HG02852 (cell line): ENCODE results near the gene DTX3L.

Experiments
- ATAC-seq: cut with Tn5 transposase; IDR thresholded peaks from one replicate; pipeline ENCODE4 v1.9.1; 2021; ENCODE audit warnings: mild to moderate bottlenecking, moderate library complexity; ENCODE audit not compliant: unreplicated experiment

Gene DTX3L

GRCh38 chr3:122564155-122564912 lies at the start of gene DTX3L, which contains the start of gene PARP9:
TSS of gene DTX3L (plus strand) at chr3:122564338. CDS start at chr3:122564427, 89 bp downstream.
TSS of gene PARP9 (minus strand) at chr3:122564300. CDS start at chr3:122559620, 4,680 bp downstream.
- peak; percentile 69 for ATAC-seq

- ATAC-seq: no peak
Observed at GRCh38 chr3:122515020-122515468, 49.1 kb upstream of the DTX3L start.

GRCh38 chr3:122515870-122516269 lies 48.3 kb upstream of the DTX3L start:
- ATAC-seq: no peak

GRCh38 chr3:122516846-122517360 lies 47.2 kb upstream of the DTX3L start:
- no peak for ATAC-seq

- no peak for ATAC-seq
Observed at GRCh38 chr3:122519693-122520092, 44.4 kb upstream of the DTX3L start.

- no peak for ATAC-seq
Observed at GRCh38 chr3:122520861-122521260, 43.3 kb upstream of the DTX3L start.

GRCh38 chr3:122523317-122523716 lies 40.8 kb upstream of the DTX3L start:
- no peak for ATAC-seq

DNA sequence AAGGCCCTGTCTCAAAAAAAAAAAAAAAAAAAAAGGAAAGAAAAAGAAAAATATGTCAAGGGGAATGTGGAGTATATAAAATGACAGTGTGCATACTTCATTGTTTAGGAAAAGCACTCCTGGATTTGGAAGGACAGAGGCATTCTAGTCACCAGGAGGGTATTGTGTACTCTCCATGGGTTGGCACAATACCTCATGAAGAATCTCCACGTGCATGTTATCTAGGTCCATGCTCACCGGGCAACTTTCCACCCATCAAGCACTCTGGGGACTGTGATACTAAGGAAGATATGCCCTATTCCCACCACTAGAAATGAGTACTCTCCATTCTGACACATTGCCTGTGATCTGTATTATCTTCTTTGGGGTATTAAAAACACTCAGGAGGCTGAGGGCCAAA lies 34.0 kb upstream of the DTX3L start:
- ATAC-seq: no peak

DNA sequence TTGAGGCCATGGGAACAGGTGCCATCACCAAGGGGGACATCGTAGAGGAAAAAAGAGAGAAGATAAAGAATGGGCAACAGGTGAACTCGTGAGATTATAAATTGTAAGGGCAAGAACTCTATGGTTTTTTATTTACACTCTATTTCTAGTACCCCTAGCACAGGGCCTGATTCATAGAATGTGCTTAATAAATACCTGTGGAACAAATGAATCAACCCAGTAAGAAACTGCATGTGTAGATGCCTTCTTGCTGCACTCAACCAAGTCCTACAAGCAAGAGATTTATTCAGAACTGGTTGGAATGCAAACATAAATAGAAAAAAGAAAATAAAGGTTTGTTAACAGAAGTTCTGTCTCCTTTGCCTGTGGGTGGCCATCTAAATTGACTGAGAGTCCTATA lies 30.7 kb upstream of the DTX3L start:
- no peak for ATAC-seq

DNA sequence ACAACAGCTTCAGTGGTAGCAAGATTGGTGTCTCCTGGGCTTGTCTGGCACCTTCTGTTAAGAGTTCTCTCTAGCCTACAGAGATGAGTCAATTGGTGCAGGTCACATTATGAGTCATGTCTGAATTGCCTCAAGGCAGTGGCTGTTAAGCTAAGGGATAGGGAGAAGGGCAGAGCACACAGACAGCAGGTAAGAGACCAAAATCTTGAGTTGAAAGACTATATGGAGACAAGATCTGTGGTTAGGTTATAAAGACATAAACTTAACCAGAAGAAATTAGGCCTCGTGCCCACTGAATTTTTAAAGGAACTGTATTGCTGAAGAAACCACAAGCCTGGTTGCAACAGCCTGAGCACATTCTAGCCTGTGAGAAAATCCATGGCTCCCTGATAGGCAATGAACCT lies 30.2 kb upstream of the DTX3L start:
- ATAC-seq: peak; percentile 100

DNA sequence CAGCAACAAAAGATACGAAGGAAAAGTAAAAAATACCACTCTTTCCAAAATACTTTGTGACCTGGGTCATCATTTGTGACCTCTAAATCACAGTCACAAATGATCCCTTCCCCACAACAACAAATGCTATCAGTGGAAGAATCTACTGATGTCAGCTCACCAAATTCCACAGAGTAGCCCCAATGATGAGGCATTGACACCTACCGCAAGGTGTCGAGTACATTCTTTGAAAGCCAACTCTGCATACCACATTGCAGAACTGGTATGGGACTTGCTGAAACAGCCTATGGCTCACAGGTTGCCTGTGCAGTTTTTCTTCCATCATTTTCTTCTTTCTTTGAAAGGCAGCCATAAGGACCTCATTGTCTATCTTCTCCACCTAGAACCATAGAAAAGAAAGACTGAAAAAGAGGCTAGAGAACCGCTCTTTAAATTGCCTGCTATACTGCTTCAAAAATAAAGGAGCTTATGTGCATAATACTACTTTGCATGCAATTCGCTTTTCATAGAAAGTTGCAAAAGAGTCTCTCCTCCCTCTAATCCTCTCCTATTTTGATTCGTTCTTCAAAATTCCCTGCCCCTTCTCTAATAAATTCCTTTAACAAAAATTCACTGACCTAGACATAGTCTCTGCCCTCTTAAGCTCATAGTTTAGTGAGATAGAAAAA lies 28.0 kb upstream of the DTX3L start:
- no peak for ATAC-seq

GRCh38 chr3:122536632-122537001 lies 27.5 kb upstream of the DTX3L start:
- no peak for ATAC-seq

- no peak for ATAC-seq
Observed at GRCh38 chr3:122538956-122539490, 25.1 kb upstream of the DTX3L start.

- ATAC-seq: no peak
Observed at GRCh38 chr3:122546151-122546550, 18.0 kb upstream of the DTX3L start.

GRCh38 chr3:122548076-122548475 lies 16.1 kb upstream of the DTX3L start:
- no peak for ATAC-seq

DNA sequence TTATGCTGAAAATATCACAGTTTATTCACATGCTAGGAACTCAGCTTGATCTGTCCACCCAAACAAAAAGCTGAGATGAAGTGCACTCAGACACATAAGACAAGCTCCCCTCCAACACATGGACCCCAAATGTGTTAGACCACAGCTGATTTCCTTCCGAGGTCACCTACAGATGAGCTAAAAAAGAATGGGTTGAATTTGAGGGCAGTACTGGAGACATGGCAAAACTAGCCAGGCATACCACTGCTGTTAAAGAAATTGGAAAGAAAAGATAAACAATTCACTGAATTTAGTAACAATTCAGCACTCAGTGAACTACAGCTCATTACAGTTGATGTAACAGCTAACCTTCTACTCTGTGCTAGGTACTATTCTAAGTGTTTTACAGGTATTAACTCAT lies 15.5 kb upstream of the DTX3L start:
- no peak for ATAC-seq

DNA sequence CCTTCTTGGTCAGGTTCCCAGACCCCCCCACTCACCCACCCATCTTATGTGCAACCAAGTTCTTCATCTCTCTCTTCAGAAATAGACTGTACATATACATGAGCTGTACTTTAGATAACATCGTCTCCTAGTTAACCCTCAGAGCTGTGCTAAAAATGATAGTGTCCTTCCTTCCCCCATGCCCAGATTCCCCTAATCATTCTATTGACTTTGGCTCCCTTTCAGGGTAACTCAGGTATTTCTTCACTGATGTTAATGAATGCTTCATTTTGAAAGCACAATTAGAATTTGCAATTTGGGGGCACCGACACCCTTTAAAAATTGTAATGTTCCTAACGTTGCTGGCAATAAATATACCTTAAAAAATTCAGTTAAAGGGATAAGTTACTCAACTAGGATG lies 11.0 kb upstream of the DTX3L start:
- no peak for ATAC-seq

GRCh38 chr3:122555275-122556071 lies 8.7 kb upstream of the DTX3L start:
- no peak for ATAC-seq

DNA sequence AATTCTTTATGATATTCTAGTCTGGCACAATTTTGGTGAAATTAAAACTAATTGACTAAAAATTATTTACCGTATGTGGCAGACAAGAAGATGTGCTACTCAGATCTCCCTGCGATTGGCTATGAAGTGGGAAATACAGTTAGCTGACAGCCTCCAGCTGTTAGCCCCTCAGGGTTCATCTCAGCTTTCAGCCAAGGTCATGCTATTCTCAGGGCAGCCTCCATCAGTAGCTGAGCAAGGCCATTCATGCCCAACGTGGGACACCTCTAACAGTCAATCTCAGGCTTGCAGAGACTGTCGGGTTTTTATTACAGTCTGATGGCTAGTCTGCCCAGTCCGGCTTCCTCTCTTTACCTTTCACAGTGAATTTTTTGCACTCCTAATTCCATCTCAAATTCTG lies 6.8 kb upstream of the DTX3L start:
- ATAC-seq: no peak

DNA sequence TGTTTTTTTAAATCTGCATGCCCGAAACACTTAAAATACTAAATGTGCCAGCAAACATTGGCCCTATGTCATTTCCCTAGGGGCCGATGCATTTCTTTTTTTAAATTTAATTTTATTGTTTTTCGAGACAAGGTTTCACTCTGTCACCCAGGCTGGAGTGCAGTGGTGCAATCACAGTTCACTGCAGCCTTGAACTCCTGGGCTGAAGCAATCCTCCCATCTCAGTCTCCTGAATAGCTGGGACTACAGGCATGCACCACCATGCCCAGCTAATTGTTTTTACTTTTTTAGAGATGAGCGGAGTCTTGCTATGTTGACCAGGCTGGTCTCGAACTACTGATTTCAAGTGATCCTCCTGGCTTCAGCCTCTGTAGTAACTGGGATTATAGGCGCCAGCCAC lies 5.5 kb upstream of the DTX3L start:
- no peak for ATAC-seq

DNA sequence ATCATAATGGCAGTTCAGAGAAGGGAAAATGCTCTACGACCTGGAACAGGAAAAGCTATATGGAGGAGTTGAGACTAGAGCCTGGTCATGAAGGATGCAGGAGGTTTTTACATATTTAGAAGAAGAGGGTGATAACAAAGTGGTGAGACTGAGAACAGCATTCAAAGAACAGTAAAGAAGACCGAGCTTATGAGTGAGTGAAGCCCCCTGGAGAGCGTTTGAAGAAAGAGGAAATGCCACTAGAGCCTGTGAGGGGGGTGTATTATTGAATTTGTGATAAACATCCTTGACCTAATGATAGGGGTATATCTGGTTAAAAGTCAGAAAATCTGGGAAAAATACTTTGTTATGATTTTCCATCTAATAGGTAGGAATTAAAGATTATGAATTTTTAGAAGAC lies 4.2 kb upstream of the DTX3L start:
- no peak for ATAC-seq
